ENCODE results near the gene TEX29.

DNA sequence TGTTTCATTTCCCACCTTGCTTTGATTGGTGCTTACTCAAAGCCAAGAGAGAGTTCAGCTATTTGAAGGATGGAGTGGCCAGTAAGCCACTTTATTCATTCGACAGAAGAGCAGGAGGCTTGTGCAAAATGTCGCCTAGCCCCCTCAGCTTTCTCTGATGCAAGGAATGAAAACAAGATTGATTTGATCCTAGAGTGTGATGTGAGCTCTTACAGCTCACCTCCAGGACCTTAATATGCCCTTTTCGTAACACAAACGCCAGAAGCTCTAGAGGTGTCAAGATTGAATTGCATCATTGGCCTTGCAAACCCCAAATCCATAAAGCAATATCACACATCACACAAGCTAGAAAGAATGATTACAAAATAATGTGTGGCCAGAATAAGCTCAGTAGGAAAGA is 36.4 kb downstream of the TEX29 start:
- TF ChIP-seq, protein P1, sequence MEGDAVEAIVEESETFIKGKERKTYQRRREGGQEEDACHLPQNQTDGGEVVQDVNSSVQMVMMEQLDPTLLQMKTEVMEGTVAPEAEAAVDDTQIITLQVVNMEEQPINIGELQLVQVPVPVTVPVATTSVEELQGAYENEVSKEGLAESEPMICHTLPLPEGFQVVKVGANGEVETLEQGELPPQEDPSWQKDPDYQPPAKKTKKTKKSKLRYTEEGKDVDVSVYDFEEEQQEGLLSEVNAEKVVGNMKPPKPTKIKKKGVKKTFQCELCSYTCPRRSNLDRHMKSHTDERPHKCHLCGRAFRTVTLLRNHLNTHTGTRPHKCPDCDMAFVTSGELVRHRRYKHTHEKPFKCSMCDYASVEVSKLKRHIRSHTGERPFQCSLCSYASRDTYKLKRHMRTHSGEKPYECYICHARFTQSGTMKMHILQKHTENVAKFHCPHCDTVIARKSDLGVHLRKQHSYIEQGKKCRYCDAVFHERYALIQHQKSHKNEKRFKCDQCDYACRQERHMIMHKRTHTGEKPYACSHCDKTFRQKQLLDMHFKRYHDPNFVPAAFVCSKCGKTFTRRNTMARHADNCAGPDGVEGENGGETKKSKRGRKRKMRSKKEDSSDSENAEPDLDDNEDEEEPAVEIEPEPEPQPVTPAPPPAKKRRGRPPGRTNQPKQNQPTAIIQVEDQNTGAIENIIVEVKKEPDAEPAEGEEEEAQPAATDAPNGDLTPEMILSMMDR (IDR thresholded peaks at IDR 0.05), result no peak
- no peak for TF ChIP-seq POLR2A (IDR thresholded peaks at IDR 0.05)

Measured in upper lobe of left lung (tissue), 4 donors.